ENCODE results near the gene PCDH9.

DNA sequence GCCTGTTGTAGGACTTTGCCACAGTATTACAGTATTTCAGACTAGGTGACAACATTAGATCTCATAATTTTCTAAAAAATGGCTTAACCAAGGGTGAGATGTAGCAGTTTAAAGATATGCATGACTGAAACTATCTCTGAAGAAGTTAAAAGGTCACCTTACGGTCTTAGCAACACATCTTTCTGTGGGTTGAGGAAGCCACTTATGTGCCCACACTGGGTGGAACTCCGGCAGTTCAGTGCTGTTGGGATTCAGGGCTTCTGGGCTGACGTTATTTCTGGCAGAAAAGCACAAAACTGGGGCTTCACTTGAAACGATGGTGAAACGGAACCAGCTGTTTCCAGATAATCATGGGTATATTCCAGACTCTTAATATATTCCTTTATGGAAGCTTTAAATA lies 697.3 kb downstream of the PCDH9 start:
- TF ChIP-seq, protein P1, sequence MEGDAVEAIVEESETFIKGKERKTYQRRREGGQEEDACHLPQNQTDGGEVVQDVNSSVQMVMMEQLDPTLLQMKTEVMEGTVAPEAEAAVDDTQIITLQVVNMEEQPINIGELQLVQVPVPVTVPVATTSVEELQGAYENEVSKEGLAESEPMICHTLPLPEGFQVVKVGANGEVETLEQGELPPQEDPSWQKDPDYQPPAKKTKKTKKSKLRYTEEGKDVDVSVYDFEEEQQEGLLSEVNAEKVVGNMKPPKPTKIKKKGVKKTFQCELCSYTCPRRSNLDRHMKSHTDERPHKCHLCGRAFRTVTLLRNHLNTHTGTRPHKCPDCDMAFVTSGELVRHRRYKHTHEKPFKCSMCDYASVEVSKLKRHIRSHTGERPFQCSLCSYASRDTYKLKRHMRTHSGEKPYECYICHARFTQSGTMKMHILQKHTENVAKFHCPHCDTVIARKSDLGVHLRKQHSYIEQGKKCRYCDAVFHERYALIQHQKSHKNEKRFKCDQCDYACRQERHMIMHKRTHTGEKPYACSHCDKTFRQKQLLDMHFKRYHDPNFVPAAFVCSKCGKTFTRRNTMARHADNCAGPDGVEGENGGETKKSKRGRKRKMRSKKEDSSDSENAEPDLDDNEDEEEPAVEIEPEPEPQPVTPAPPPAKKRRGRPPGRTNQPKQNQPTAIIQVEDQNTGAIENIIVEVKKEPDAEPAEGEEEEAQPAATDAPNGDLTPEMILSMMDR (IDR thresholded peaks at IDR 0.05; ENCODE audit: insufficient read depth, low read length, poor library complexity, severe bottlenecking), result no peak
- no peak for TF ChIP-seq EZH2phosphoT487 (conservative IDR thresholded peaks at IDR 0.05; ENCODE audit: low read length)

Measured in SU-DHL-6 (cell line).